NCI-H82 treated with DMSO at 0.1 percent for 48 hours (cell line): Measurements from ENCODE around the gene PPP1R12B.
"Not testable (repeated sequence)": the region's sequence is repeated elsewhere in the genome, so short reads cannot be mapped to it uniquely, and the experiment has no call there.

Experiments
- DNase-seq: peaks from one replicate; lab custom pipeline; 2025; ENCODE audit not compliant: unreplicated experiment; lab: John Stamatoyannopoulos, UW

PPP1R12B gene

GRCh38 chr1:202599669-202600431 is 251.4 kb downstream of the PPP1R12B start:
- peak; percentile 9 for DNase-seq

GRCh38 chr1:202600432-202601041 is 252.0 kb downstream of the PPP1R12B start:
- no peak for DNase-seq

- DNase-seq, result no peak
Observed at GRCh38 chr1:202603435-202603834, 254.9 kb downstream of the PPP1R12B start.

GRCh38 chr1:202605515-202605914 is 257.0 kb downstream of the PPP1R12B start:
- no peak for DNase-seq

GRCh38 chr1:202612036-202612435 is 263.5 kb downstream of the PPP1R12B start:
- DNase-seq, result not testable (repeated sequence)

GRCh38 chr1:202613571-202613970 is 265.1 kb downstream of the PPP1R12B start:
- no peak for DNase-seq

GRCh38 chr1:202614363-202615207 is 266.1 kb downstream of the PPP1R12B start:
- DNase-seq, result not testable (repeated sequence)

- DNase-seq, result not testable (repeated sequence)
Observed at GRCh38 chr1:202615208-202615500, 266.7 kb downstream of the PPP1R12B start.

GRCh38 chr1:202615501-202616354 is 267.2 kb downstream of the PPP1R12B start:
- no peak for DNase-seq

GRCh38 chr1:202616355-202616915 is 267.9 kb downstream of the PPP1R12B start:
- no peak for DNase-seq

GRCh38 chr1:202619012-202619411 is 270.5 kb downstream of the PPP1R12B start:
- not testable (repeated sequence) for DNase-seq

GRCh38 chr1:202619505-202619904 is 271.0 kb downstream of the PPP1R12B start:
- DNase-seq, result no peak

GRCh38 chr1:202620036-202620435 is 271.5 kb downstream of the PPP1R12B start:
- DNase-seq, result not testable (repeated sequence)

GRCh38 chr1:202621446-202621845 is 272.9 kb downstream of the PPP1R12B start:
- DNase-seq, result no peak

GRCh38 chr1:202622388-202622787 is 273.9 kb downstream of the PPP1R12B start:
- no peak for DNase-seq

- peak; percentile 43 for DNase-seq
Observed at GRCh38 chr1:202623075-202623474, 274.6 kb downstream of the PPP1R12B start.

- not testable (repeated sequence) for DNase-seq
Observed at GRCh38 chr1:202623476-202623875, 275.0 kb downstream of the PPP1R12B start.

GRCh38 chr1:202624088-202624780 is 275.7 kb downstream of the PPP1R12B start:
- no peak for DNase-seq

- no peak for DNase-seq
Observed at GRCh38 chr1:202624781-202625108, 276.2 kb downstream of the PPP1R12B start.
